GM03348 (cell line): ENCODE results near the gene GPRIN2.

Experiments
- DNase-seq: peaks from one replicate; pipeline ENCODE4 v3.0.0; 2012; ENCODE audit warnings: low spot score

Gene GPRIN2

GRCh38 chr10:46549171-46550075 lies 7.0 kb downstream of the GPRIN2 start:
- no peak for DNase-seq

GRCh38 chr10:46548498-46549090 lies 7.9 kb downstream of the GPRIN2 start:
- DNase-seq: no peak

- DNase-seq: no peak
Measured at GRCh38 chr10:46547541-46548497, 8.6 kb downstream of the GPRIN2 start.

- DNase-seq: no peak
Measured at GRCh38 chr10:46546591-46547540, 9.6 kb downstream of the GPRIN2 start.

GRCh38 chr10:46545861-46546590 lies 10.4 kb downstream of the GPRIN2 start:
- no peak for DNase-seq

- DNase-seq: no peak
Measured at GRCh38 chr10:46544989-46545791, 11.3 kb downstream of the GPRIN2 start.

- no peak for DNase-seq
Measured at GRCh38 chr10:46543466-46544377, 12.7 kb downstream of the GPRIN2 start.

GRCh38 chr10:46542567-46543465 lies 13.6 kb downstream of the GPRIN2 start:
- no peak for DNase-seq

GRCh38 chr10:46541735-46542566 lies 14.5 kb downstream of the GPRIN2 start:
- DNase-seq: no peak

GRCh38 chr10:46541017-46541661 lies 15.3 kb downstream of the GPRIN2 start:
- no peak for DNase-seq

GRCh38 chr10:46540412-46541016 lies 15.9 kb downstream of the GPRIN2 start:
- DNase-seq: no peak

GRCh38 chr10:46539596-46540411 lies 16.7 kb downstream of the GPRIN2 start:
- DNase-seq: no peak

GRCh38 chr10:46538717-46539426 lies 17.6 kb downstream of the GPRIN2 start:
- no peak for DNase-seq

- no peak for DNase-seq
Measured at GRCh38 chr10:46538155-46538554, 18.3 kb downstream of the GPRIN2 start.
